Left lung (tissue), 10 donors: ENCODE data around the gene NUDT9. TPM values are rescaled to one million over a fixed set of nuclear protein-coding genes. Genes with fewer than 3 reads are reported as not detected.
"Not testable (repeated sequence)": the region's sequence is repeated elsewhere in the genome, so short reads cannot be mapped to it uniquely, and the experiment has no call there.

Source experiments
- ATAC-seq: fragments of 200-7000 bp; cut with Tn5 transposase; one replicate; pipeline ENCODE4 v1.9.1; 2020; ENCODE audit warnings: moderate library complexity
- DNase-seq, 4 donors: peaks; one replicate each; pipeline ENCODE4 v3.0.0-alpha.2; 2013 to 2020
- H3K27ac ChIP-seq, 2 donors: fragments of 200-600 bp; sonication (generic) in 1 of 2; one replicate each; pipeline versions ENCODE4 v1.5.0 to v1.8.0; 2020 to 2021
- H3K27me3 ChIP-seq, 2 donors: fragments of 200-600 bp; sonication (generic) in 1 of 2; one replicate each; pipeline versions ENCODE4 v1.5.0 to v1.8.0; 2020 to 2021
- H3K36me3 ChIP-seq, 2 donors: fragments of 200-600 bp; sonication (generic) in 1 of 2; one replicate each; pipeline versions ENCODE4 v1.5.0 to v1.8.0; 2020 to 2021
- H3K4me1 ChIP-seq, 2 donors: fragments of 200-600 bp; one replicate each; pipeline ENCODE4 v1.8.0; 2021
- H3K4me3 ChIP-seq, 2 donors: fragments of 200-600 bp; sonication (generic) in 1 of 2; one replicate each; pipeline versions ENCODE4 v1.5.0 to v1.8.0; 2020 to 2021; ENCODE audit warnings: mild to moderate bottlenecking in 1 of 2
- H3K9me3 ChIP-seq, 2 donors: fragments of 200-600 bp; sonication (generic) in 1 of 2; one replicate each; pipeline versions ENCODE4 v1.5.0 to v1.8.0; 2020 to 2021
- CTCF ChIP-seq, 2 donors: fragments of 200-600 bp; sonication (generic) in 1 of 2; IDR thresholded peaks; one replicate each; pipeline versions ENCODE4 v1.5.0 to v1.8.0; 2021; ENCODE audit warnings: antibody characterized with exemption in 2 of 2
- intact Hi-C, 2 donors: fragments of 100-400 bp; cut with DNase I; formaldehyde crosslinking; loops; one replicate each; pipeline versions ENCODE4 v1.11.2 to v1.14.2; 2022
- polyA plus RNA-seq, 6 donors: library from polyadenylated mRNA; unstranded; fragments of 120-200 nt; gene quantifications; one replicate each; pipeline ENCODE4 v1.2.1, GENCODE V29; 2013; ENCODE audit not compliant: insufficient read length in 6 of 6
- total RNA-seq, 2 donors: library from RNA; stranded (reverse); fragmentation: NEBNext Ultra II Directional; extraction: Animal tissue kit (Norgen Biotek cat#: 25700); gene quantifications; one replicate each; pipeline ENCODE4 v1.2.1, GENCODE V29; 2021
- donor health status: DM: no; HTN: yes; CAD: no.
- donor health status: DM: no; HTN: no; CAD: no.

NUDT9 gene
- total and polyA plus RNA-seq, 8 donors, result 42.5 to 53.8 (median 49.2) TPM

- Histone ChIP-seq H3K27me3 (no peaks in the 10 kb centered on the region), H3K4me3 (no peak overlapping the region), H3K27ac (no peak overlapping the region), H3K36me3 (peaks cover 0 to 31% of the 10 kb centered on the region in 2 donors), H3K9me3 (peaks cover 0 to 1% of the 10 kb centered on the region in 2 donors), H3K4me1 (peaks cover 0 to 6% of the 10 kb centered on the region in 2 donors)
- DNase-seq (no peak), ATAC-seq (no peak)
- intact Hi-C loops, result no loop called here
- no peak for TF ChIP-seq CTCF (IDR thresholded peaks at IDR 0.05)
Measured at GRCh38 chr4:87490664-87491369, 68.4 kb downstream of the NUDT9 start.

- DNase-seq, result no peak
- H3K4me1 ChIP-seq, result peaks cover 0 to 6% of the 10 kb centered on the region in 2 donors
- H3K4me3 ChIP-seq, result no peak overlapping the region
- H3K27ac ChIP-seq, result no peak overlapping the region
- H3K27me3 ChIP-seq, result no peaks in the 10 kb centered on the region
- no peak for ATAC-seq
- no peak for TF ChIP-seq CTCF (IDR thresholded peaks at IDR 0.05)
- H3K9me3 ChIP-seq, result peaks cover 0 to 1% of the 10 kb centered on the region in 2 donors
- peaks cover 0 to 31% of the 10 kb centered on the region in 2 donors for H3K36me3 ChIP-seq
- intact Hi-C loops, result no loop called here
Measured at GRCh38 chr4:87491436-87491835, 69.1 kb downstream of the NUDT9 start.

GRCh38 chr4:87491851-87492250 lies 69.5 kb downstream of the NUDT9 start:
- DNase-seq, H3K4me3 ChIP-seq, H3K9me3 ChIP-seq, H3K4me1 ChIP-seq, intact Hi-C loops, H3K27me3 ChIP-seq, ATAC-seq: not testable (repeated sequence)
- peak overlapping the region in 1 of 2 donors; percentile 42 for H3K27ac ChIP-seq
- peaks cover 0 to 31% of the 10 kb centered on the region in 2 donors for H3K36me3 ChIP-seq

- intact Hi-C loops, result no loop called here
- Histone ChIP-seq H3K4me1 (peaks cover under 1 to 6% of the 10 kb centered on the region in 2 donors), H3K4me3 (no peak overlapping the region), H3K27me3 (no peaks in the 10 kb centered on the region), H3K9me3 (peaks cover 0 to 1% of the 10 kb centered on the region in 2 donors), H3K27ac (no peak overlapping the region), H3K36me3 (peaks cover 0 to 30% of the 10 kb centered on the region in 2 donors)
- ATAC-seq (no peak), DNase-seq (no peak)
- no peak for TF ChIP-seq CTCF (IDR thresholded peaks at IDR 0.05)
Measured at GRCh38 chr4:87493115-87493514, 70.7 kb downstream of the NUDT9 start.

- ATAC-seq (no peak), DNase-seq (peak in 1 of 4 donors; percentile 26)
- Histone ChIP-seq H3K27ac (peak overlapping the region in 1 of 2 donors; percentile 71), H3K4me3 (no peak overlapping the region), H3K4me1 (peaks cover under 1 to 10% of the 10 kb centered on the region in 2 donors), H3K36me3 (peaks cover 0 to 19% of the 10 kb centered on the region in 2 donors), H3K9me3 (no peaks in the 10 kb centered on the region), H3K27me3 (no peaks in the 10 kb centered on the region)
- TF ChIP-seq CTCF (IDR thresholded peaks at IDR 0.05), result peak in 1 of 2 donors; percentile 28
- intact Hi-C loops, result no loop called here
Measured at GRCh38 chr4:87497159-87497558, 74.8 kb downstream of the NUDT9 start.
